ENCODE measurements around the gene COMMD3. TPM values are rescaled to one million over a fixed set of nuclear protein-coding genes. Genes with fewer than 3 reads are reported as not detected.

The COMMD3 gene
- total RNA-seq, 1 donor from 2014 or later, result 51.0 TPM

DNA sequence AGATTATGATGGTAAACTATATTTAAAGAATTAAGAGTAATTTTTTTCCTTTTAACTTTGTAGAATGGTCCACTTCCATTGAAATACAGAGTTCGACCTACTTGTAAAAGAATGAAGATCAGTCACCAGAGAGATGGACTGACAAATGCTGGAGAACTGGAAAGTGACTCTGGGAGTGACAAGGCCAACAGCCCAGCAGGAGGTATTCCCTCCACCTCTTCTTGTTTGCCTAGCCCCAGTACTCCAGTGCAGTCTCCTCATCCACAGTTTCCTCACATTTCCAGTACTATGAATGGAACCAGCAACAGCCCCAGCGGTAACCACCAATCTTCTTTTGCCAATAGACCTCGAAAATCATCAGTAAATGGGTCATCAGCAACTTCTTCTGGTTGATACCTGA, 13.0 kb downstream of the COMMD3 start:
- Histone ChIP-seq H3K36me3 (peaks cover 41% of the 10 kb centered on the region), H3K4me1 (peaks cover 33% of the 10 kb centered on the region), H3K4me3 (no peak overlapping the region), H3K9me3 (no peaks in the 10 kb centered on the region), H3K27me3 (ENCODE audit: low read depth) (peaks cover 13% of the 10 kb centered on the region), H3K27ac (no peak overlapping the region)
- DNase-seq, result no peak
- TF ChIP-seq, protein P1, sequence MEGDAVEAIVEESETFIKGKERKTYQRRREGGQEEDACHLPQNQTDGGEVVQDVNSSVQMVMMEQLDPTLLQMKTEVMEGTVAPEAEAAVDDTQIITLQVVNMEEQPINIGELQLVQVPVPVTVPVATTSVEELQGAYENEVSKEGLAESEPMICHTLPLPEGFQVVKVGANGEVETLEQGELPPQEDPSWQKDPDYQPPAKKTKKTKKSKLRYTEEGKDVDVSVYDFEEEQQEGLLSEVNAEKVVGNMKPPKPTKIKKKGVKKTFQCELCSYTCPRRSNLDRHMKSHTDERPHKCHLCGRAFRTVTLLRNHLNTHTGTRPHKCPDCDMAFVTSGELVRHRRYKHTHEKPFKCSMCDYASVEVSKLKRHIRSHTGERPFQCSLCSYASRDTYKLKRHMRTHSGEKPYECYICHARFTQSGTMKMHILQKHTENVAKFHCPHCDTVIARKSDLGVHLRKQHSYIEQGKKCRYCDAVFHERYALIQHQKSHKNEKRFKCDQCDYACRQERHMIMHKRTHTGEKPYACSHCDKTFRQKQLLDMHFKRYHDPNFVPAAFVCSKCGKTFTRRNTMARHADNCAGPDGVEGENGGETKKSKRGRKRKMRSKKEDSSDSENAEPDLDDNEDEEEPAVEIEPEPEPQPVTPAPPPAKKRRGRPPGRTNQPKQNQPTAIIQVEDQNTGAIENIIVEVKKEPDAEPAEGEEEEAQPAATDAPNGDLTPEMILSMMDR (IDR thresholded peaks at IDR 0.05), result no peak
- no peak for ATAC-seq
- intact Hi-C loops (cut with DNase I), result no loop called here

GRCh38 chr10:22332116-22332692, 16.0 kb downstream of the COMMD3 start:
- Histone ChIP-seq H3K4me1 (peaks cover 39% of the 10 kb centered on the region), H3K27ac (no peak overlapping the region), H3K27me3 (ENCODE audit: low read depth) (peaks cover 40% of the 10 kb centered on the region), H3K4me3 (no peak overlapping the region), H3K9me3 (no peaks in the 10 kb centered on the region), H3K36me3 (peaks cover 35% of the 10 kb centered on the region)
- DNase-seq, result no peak
- no peak for ATAC-seq
- TF ChIP-seq, protein P1 (IDR thresholded peaks at IDR 0.05), result no peak
- intact Hi-C loops (cut with DNase I), result no loop called here

DNA sequence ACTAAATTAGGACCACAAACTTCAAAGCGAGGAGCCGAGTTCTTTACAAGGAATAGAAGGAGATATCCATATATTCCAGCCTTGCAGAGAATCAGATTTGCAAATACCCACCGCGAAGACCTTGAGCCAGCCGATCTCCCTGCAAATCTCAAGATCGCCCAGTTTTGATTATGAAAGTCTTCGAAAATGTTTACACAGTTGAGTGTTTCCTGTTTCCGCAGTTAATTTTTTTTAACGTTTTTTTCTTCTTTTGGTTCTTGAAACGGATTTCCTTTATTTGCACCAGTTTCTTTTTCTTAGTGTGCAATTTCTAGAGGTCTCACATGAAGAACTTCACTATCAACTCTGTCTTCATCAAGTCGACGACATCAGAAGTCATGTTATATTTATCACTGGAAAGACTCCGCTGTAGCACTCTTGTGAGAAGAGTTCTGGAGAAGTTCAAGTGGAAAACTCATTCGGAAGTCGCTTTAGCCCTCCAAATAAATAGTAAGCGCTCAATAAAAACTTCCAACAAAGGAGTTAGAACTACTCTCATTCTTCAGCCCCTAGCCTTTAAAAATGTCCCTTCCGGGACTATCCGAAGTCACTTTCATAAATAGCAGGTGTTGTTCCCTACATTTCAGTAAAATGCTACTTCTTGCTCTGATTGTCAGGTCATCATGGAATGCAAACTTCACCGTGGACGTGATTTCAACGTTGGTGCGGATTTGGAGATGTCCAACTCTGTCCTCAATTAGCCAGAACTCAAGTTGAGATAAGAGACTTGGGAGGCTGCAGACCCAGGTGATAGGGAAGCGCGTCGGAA, 17.2 kb downstream of the COMMD3 start:
- intact Hi-C loops (cut with DNase I), result no loop called here
- peaks cover 52% of the 10 kb centered on the region for H3K27me3 ChIP-seq (ENCODE audit: low read depth)
- ATAC-seq (peak in 1 of 2 donors; percentile 21), DNase-seq (no peak)
- no peak overlapping the region for H3K27ac ChIP-seq
- peak overlapping the region; percentile 15 for H3K4me3 ChIP-seq
- peaks cover 24% of the 10 kb centered on the region for H3K36me3 ChIP-seq
- TF ChIP-seq, protein P1 (IDR thresholded peaks at IDR 0.05), result no peak
- peaks cover 39% of the 10 kb centered on the region for H3K4me1 ChIP-seq
- H3K9me3 ChIP-seq, result no peaks in the 10 kb centered on the region

GRCh38 chr10:22333975-22334282, 17.7 kb downstream of the COMMD3 start:
- Histone ChIP-seq H3K27me3 (ENCODE audit: low read depth) (peaks cover 58% of the 10 kb centered on the region), H3K9me3 (no peaks in the 10 kb centered on the region), H3K36me3 (peaks cover 18% of the 10 kb centered on the region), H3K4me3 (no peak overlapping the region), H3K27ac (no peak overlapping the region), H3K4me1 (peaks cover 39% of the 10 kb centered on the region)
- DNase-seq (no peak), ATAC-seq (no peak)
- TF ChIP-seq, protein P1 (IDR thresholded peaks at IDR 0.05), result no peak
- intact Hi-C loops (cut with DNase I), result no loop called here

DNA sequence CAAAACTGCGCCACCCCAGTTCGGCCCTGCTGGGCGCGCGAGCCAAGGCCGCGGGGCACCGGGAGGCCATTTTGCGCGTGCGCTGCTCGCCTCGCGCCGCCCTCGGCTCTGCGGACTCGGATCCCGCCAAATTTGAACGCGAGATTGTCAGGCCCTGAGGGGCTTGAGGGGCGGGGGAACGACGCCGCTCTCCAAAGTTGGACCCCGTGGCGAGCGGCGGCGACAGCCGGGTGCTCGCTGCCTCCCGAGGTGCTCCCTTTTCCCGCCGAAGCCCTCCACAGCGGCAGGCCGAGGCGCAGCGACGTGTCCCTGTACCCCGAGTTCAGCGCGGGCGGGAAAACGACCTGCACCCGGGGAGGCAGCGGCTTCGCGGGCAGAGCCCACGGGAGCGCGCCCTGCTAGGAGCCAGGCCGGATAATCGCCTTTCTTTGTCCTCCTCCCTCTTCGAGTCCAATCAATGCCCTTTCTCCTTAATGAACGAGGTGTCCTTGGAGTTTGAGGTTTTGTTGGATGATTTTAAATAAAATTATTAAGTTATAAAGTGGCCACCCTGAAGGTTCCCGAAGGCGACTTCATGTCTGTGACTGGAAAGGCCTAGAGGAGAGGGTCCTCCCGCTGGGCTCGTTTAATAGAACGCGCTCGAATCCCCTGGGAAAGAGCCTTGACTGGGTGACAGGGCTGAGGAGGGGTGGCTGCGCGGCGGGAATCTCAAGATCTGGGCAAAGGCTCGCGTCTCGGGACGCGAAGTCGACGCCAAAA, 18.4 kb downstream of the COMMD3 start:
- H3K27me3 ChIP-seq (ENCODE audit: low read depth), result peaks cover 64% of the 10 kb centered on the region
- H3K36me3 ChIP-seq, result peaks cover 12% of the 10 kb centered on the region
- intact Hi-C loops (cut with DNase I), result no loop called here
- peak overlapping the region; percentile 54 for H3K4me3 ChIP-seq
- DNase-seq (no peak), ATAC-seq (peak; percentile 31 to 33)
- TF ChIP-seq, protein P1 (IDR thresholded peaks at IDR 0.05), result no peak
- H3K27ac ChIP-seq, result no peak overlapping the region
- H3K4me1 ChIP-seq, result peaks cover 42% of the 10 kb centered on the region
- no peaks in the 10 kb centered on the region for H3K9me3 ChIP-seq
